Vagina (tissue), 2 donors: ENCODE data around the gene LRRC1. TPM values are rescaled to one million over a fixed set of nuclear protein-coding genes. Genes with fewer than 3 reads are reported as not detected.
A peak's percentile ranks its signal among the peaks of the same experiment; 100 is the strongest.

Experiments
- DNase-seq, 2 donors: peaks; one replicate each; pipeline ENCODE4 v3.0.0-alpha.2; 2017; ENCODE audit errors: extremely low spot score in 2 of 2
- H3K27ac ChIP-seq: fragments of 200-600 bp; sonication (generic); one replicate; pipeline ENCODE4 v1.5.1; 2019
- H3K27me3 ChIP-seq: fragments of 200-600 bp; sonication (generic); one replicate; pipeline ENCODE4 v1.5.1; 2019
- H3K36me3 ChIP-seq, 2 donors: fragments of 200-600 bp; sonication (generic); one replicate each; pipeline ENCODE4 v1.5.1; 2017 to 2019
- H3K4me1 ChIP-seq: fragments of 200-600 bp; sonication (generic); one replicate; pipeline ENCODE4 v1.5.1; 2019
- H3K4me3 ChIP-seq, 2 donors: fragments of 200-600 bp; sonication (generic); 1 replicate in 1 of 2; 2 replicates in 1 of 2; pipeline ENCODE4 v1.5.1; 2016 to 2019
- H3K9me3 ChIP-seq: fragments of 200-600 bp; sonication (generic); one replicate; pipeline ENCODE4 v1.5.1; 2019
- CTCF ChIP-seq, 3 experiments: fragments of 450-650 bp in 2 of 3; fragments of 200-600 bp in 1 of 3; sonication (generic) in 1 of 3; IDR thresholded peaks; one replicate each; pipeline ENCODE4 v1.5.1; 2017 to 2019; ENCODE audit warnings: antibody characterized with exemption in 3 of 3, mild to moderate bottlenecking in 2 of 3, moderate library complexity in 2 of 3
- POLR2A ChIP-seq, 2 donors: fragments of 450-650 bp; IDR thresholded peaks; one replicate each; pipeline ENCODE4 v1.6.1; 2017; ENCODE audit warnings: antibody characterized with exemption in 2 of 2, mild to moderate bottlenecking in 2 of 2, moderate library complexity in 2 of 2
- POLR2AphosphoS5 ChIP-seq, 2 donors: sonication (generic); formaldehyde crosslinking; IDR thresholded peaks; one replicate each; pipeline ENCODE4 v1.9.0; 2017; ENCODE audit warnings: antibody characterized with exemption in 2 of 2, mild to moderate bottlenecking in 2 of 2, low read depth in 1 of 2; ENCODE audit not compliant: insufficient read depth in 1 of 2
- intact Hi-C: fragments of 100-400 bp; cut with DNase I; formaldehyde crosslinking; loops from one replicate; pipeline ENCODE4 v1.15.1; 2023
- total RNA-seq: library from RNA; depleted of rRNA; stranded (reverse); fragments of >200 nt; gene quantifications from one replicate; pipeline ENCODE4 v1.2.3, GENCODE V29; 2016

Gene LRRC1
- total RNA-seq, 1 donor from 2014 or later = 52.5 TPM

GRCh38 chr6:53929041-53929820 is 134.4 kb downstream of the LRRC1 start:
- intact Hi-C loops = no loop called here
- Histone ChIP-seq H3K4me3 (no peak overlapping the region), H3K36me3 (no peaks in the 10 kb centered on the region), H3K27ac (peak overlapping the region; percentile 45), H3K27me3 (no peaks in the 10 kb centered on the region), H3K9me3 (no peaks in the 10 kb centered on the region), H3K4me1 (peaks cover 31% of the 10 kb centered on the region)
- no peak for TF ChIP-seq CTCF (IDR thresholded peaks at IDR 0.05)
- TF ChIP-seq POLR2A (IDR thresholded peaks at IDR 0.05) = no peak
- TF ChIP-seq POLR2AphosphoS5 (IDR thresholded peaks at IDR 0.05; ENCODE audit: insufficient read depth in 1 of 2, low read depth in 1 of 2) = peak in 1 of 2 donors; percentile 73
- DNase-seq = no peak

GRCh38 chr6:53929821-53930120 is 135.0 kb downstream of the LRRC1 start:
- H3K36me3 ChIP-seq = no peaks in the 10 kb centered on the region
- H3K27ac ChIP-seq = peak overlapping the region; percentile 45
- H3K27me3 ChIP-seq = no peaks in the 10 kb centered on the region
- TF ChIP-seq POLR2AphosphoS5 (IDR thresholded peaks at IDR 0.05; ENCODE audit: insufficient read depth in 1 of 2, low read depth in 1 of 2) (no peak), CTCF (IDR thresholded peaks at IDR 0.05) (no peak), POLR2A (IDR thresholded peaks at IDR 0.05) (no peak)
- H3K9me3 ChIP-seq = no peaks in the 10 kb centered on the region
- no peak overlapping the region for H3K4me3 ChIP-seq
- DNase-seq = no peak
- intact Hi-C loops = no loop called here
- H3K4me1 ChIP-seq = peaks cover 31% of the 10 kb centered on the region

GRCh38 chr6:53930330-53930729 is 135.5 kb downstream of the LRRC1 start:
- Histone ChIP-seq H3K9me3 (no peaks in the 10 kb centered on the region), H3K4me3 (no peak overlapping the region), H3K27me3 (no peaks in the 10 kb centered on the region), H3K4me1 (peaks cover 31% of the 10 kb centered on the region), H3K36me3 (no peaks in the 10 kb centered on the region), H3K27ac (peak overlapping the region; percentile 45)
- intact Hi-C loops = no loop called here
- DNase-seq = no peak
- TF ChIP-seq CTCF (IDR thresholded peaks at IDR 0.05) = no peak
- TF ChIP-seq POLR2A (IDR thresholded peaks at IDR 0.05) = no peak
- TF ChIP-seq POLR2AphosphoS5 (IDR thresholded peaks at IDR 0.05; ENCODE audit: insufficient read depth in 1 of 2, low read depth in 1 of 2) = no peak

GRCh38 chr6:53931086-53931485 is 136.3 kb downstream of the LRRC1 start:
- Histone ChIP-seq H3K4me1 (peaks cover 31% of the 10 kb centered on the region), H3K9me3 (no peaks in the 10 kb centered on the region), H3K27ac (no peak overlapping the region), H3K27me3 (no peaks in the 10 kb centered on the region), H3K36me3 (no peaks in the 10 kb centered on the region), H3K4me3 (no peak overlapping the region)
- TF ChIP-seq POLR2A (IDR thresholded peaks at IDR 0.05) = no peak
- no peak for TF ChIP-seq CTCF (IDR thresholded peaks at IDR 0.05)
- no peak for TF ChIP-seq POLR2AphosphoS5 (IDR thresholded peaks at IDR 0.05; ENCODE audit: insufficient read depth in 1 of 2, low read depth in 1 of 2)
- intact Hi-C loops = no loop called here
- DNase-seq = no peak

- TF ChIP-seq POLR2A (IDR thresholded peaks at IDR 0.05) (no peak), POLR2AphosphoS5 (IDR thresholded peaks at IDR 0.05; ENCODE audit: insufficient read depth in 1 of 2, low read depth in 1 of 2) (no peak), CTCF (IDR thresholded peaks at IDR 0.05) (no peak)
- peaks cover 22% of the 10 kb centered on the region for H3K4me1 ChIP-seq
- H3K27me3 ChIP-seq = no peaks in the 10 kb centered on the region
- no peak overlapping the region for H3K4me3 ChIP-seq
- no peaks in the 10 kb centered on the region for H3K36me3 ChIP-seq
- H3K9me3 ChIP-seq = no peaks in the 10 kb centered on the region
- no peak for DNase-seq
- no peak overlapping the region for H3K27ac ChIP-seq
- intact Hi-C loops = no loop called here
Observed at GRCh38 chr6:53932516-53932915, 137.7 kb downstream of the LRRC1 start.
